ENCODE data around the gene FUCA2.

FUCA2 gene

GRCh38 chr6:143510991-143511891 lies at the start of gene FUCA2:
TSS of gene FUCA2 (minus strand) at chr6:143511720. CDS start at chr6:143511634, 86 bp downstream.
- peak; percentile 40 for DNase-seq

GRCh38 chr6:143561105-143561704 lies 49.7 kb upstream of the FUCA2 start:
- no peak for DNase-seq

GRCh38 chr6:143559051-143559660 lies 47.6 kb upstream of the FUCA2 start:
- DNase-seq, result no peak

- DNase-seq, result no peak
These were observed 45.0 kb upstream of the FUCA2 start for GRCh38 chr6:143556529-143556928.

GRCh38 chr6:143555582-143555981 lies 44.1 kb upstream of the FUCA2 start:
- DNase-seq, result no peak

GRCh38 chr6:143555071-143555492 lies 43.6 kb upstream of the FUCA2 start:
- no peak for DNase-seq

GRCh38 chr6:143553337-143553736 lies 41.8 kb upstream of the FUCA2 start:
- no peak for DNase-seq

- no peak for DNase-seq
These were observed 38.4 kb upstream of the FUCA2 start for GRCh38 chr6:143549949-143550268.

GRCh38 chr6:143549221-143549948 lies 37.9 kb upstream of the FUCA2 start:
- no peak for DNase-seq

- DNase-seq, result no peak
These were observed 35.1 kb upstream of the FUCA2 start for GRCh38 chr6:143546599-143546998.

GRCh38 chr6:143545976-143546547 lies 34.5 kb upstream of the FUCA2 start:
- DNase-seq, result no peak

- DNase-seq, result no peak
These were observed 33.6 kb upstream of the FUCA2 start for GRCh38 chr6:143545165-143545564.

- no peak for DNase-seq
These were observed 32.6 kb upstream of the FUCA2 start for GRCh38 chr6:143544011-143544696.

GRCh38 chr6:143543435-143543834 lies 31.9 kb upstream of the FUCA2 start:
- no peak for DNase-seq

- DNase-seq, result no peak
These were observed 31.4 kb upstream of the FUCA2 start for GRCh38 chr6:143542888-143543287.

- no peak for DNase-seq
These were observed 28.7 kb upstream of the FUCA2 start for GRCh38 chr6:143540192-143540591.

- DNase-seq, result no peak
These were observed 28.2 kb upstream of the FUCA2 start for GRCh38 chr6:143539734-143540133.

GRCh38 chr6:143539106-143539505 lies 27.6 kb upstream of the FUCA2 start:
- DNase-seq, result no peak

- DNase-seq, result no peak
These were observed 26.9 kb upstream of the FUCA2 start for GRCh38 chr6:143538374-143538773.

GRCh38 chr6:143536866-143537691 lies 25.6 kb upstream of the FUCA2 start:
- DNase-seq, result no peak

GRCh38 chr6:143536461-143536865 lies 24.9 kb upstream of the FUCA2 start:
- no peak for DNase-seq
